HepG2 (cell line): ENCODE data around the gene LTBR. TPM values are rescaled to one million over a fixed set of nuclear protein-coding genes. Genes with fewer than 3 reads are reported as not detected.

Experiments used
- ARHGAP35 ChIP-seq: sonication (generic); formaldehyde crosslinking; IDR thresholded peaks from 2 replicates; pipeline ENCODE4 v1.9.0; 2022; ENCODE audit warnings: mild to moderate bottlenecking, inconsistent platforms, moderate library complexity, missing genetic modification reagents, borderline replicate concordance
- CCDC6 ChIP-seq: sonication (generic); formaldehyde crosslinking; IDR thresholded peaks from 2 replicates; pipeline ENCODE4 v1.8.1; 2022; ENCODE audit warnings: mild to moderate bottlenecking, missing genetic modification reagents, moderate library complexity
- FOXA3 ChIP-seq: IDR thresholded peaks from 2 replicates; pipeline ENCODE4 v1.6.1; 2016; ENCODE audit warnings: missing genetic modification reagents, missing compliant biosample characterization
- KAT7 ChIP-seq: IDR thresholded peaks from 2 replicates; pipeline ENCODE4 v1.6.1; 2018; ENCODE audit warnings: borderline replicate concordance, missing compliant biosample characterization
- MAZ ChIP-seq, 2 experiments: sonication (generic) in 1 of 2; formaldehyde crosslinking in 1 of 2; IDR thresholded peaks; 2 replicates each; pipeline versions ENCODE4 v1.5.0 to v1.6.1; 2012 to 2020; ENCODE audit warnings: low read depth in 2 of 2, mild to moderate bottlenecking in 2 of 2, borderline replicate concordance in 1 of 2, improper control_type of control experiment in 1 of 2, low read length in 1 of 2, missing genetic modification reagents in 1 of 2, moderate library complexity in 1 of 2
- NR1H2 ChIP-seq: sonication (generic); formaldehyde crosslinking; IDR thresholded peaks from 2 replicates; pipeline ENCODE4 v1.8.1; 2022; ENCODE audit warnings: low read depth, missing genetic modification reagents, borderline replicate concordance
- SIN3A ChIP-seq: IDR thresholded peaks from 2 replicates; pipeline ENCODE4 v1.6.1; 2011; ENCODE audit warnings: low read depth, mild to moderate bottlenecking, control low read depth, low read length, borderline replicate concordance
- ZMYM4 ChIP-seq: sonication (generic); formaldehyde crosslinking; IDR thresholded peaks from 2 replicates; pipeline ENCODE4 v1.8.1; 2023; ENCODE audit warnings: mild to moderate bottlenecking, missing genetic modification reagents
- ZNF282 ChIP-seq: fragments of 450-650 bp; IDR thresholded peaks from 2 replicates; pipeline ENCODE4 v1.6.1; 2018; ENCODE audit not compliant: partially characterized antibody
- ZNF292 ChIP-seq: sonication (generic); formaldehyde crosslinking; IDR thresholded peaks from 2 replicates; pipeline ENCODE4 v1.8.1; 2022; ENCODE audit warnings: mild to moderate bottlenecking, low read depth, missing genetic modification reagents, borderline replicate concordance
- ZNF460 ChIP-seq: sonication (generic); formaldehyde crosslinking; IDR thresholded peaks from 2 replicates; pipeline ENCODE4 v1.5.1; 2020; ENCODE audit warnings: missing genetic modification reagents, mild to moderate bottlenecking, borderline replicate concordance
- ZNF605 ChIP-seq: sonication (generic); formaldehyde crosslinking; IDR thresholded peaks from 2 replicates; pipeline ENCODE4 v1.8.0; 2022; ENCODE audit warnings: mild to moderate bottlenecking, missing genetic modification reagents
- ZSCAN29 ChIP-seq: sonication (generic); formaldehyde crosslinking; conservative IDR thresholded peaks from 2 replicates; pipeline ENCODE4 v1.4.0; 2020; ENCODE audit warnings: mild to moderate bottlenecking, missing genetic modification reagents
- polyA plus RNA-seq, 8 experiments: library from polyadenylated mRNA; depleted of rRNA in 3 of 8; stranded (reverse) in 7 of 8; unstranded in 1 of 8; fragments of >200 nt; fragmentation: Illumina TruSeq in 4 of 8; extraction: Trizol in 4 of 8; gene quantifications; 2 replicates each; pipeline versions ENCODE4 v1.2.1 to v1.2.3, GENCODE V29; 2011 to 2016; ENCODE audit warnings: low read depth in 4 of 8, missing spikeins in 1 of 8, mixed read lengths in 1 of 8; ENCODE audit not compliant: insufficient read depth in 1 of 8
- total RNA-seq, 5 experiments: library from RNA; depleted of rRNA; stranded (reverse); fragments of >200 nt; fragmentation: Illumina TruSeq; extraction: Trizol; gene quantifications; 2 replicates each; pipeline ENCODE4 v1.2.3, GENCODE V29; 2016; ENCODE audit warnings: low read depth in 1 of 5
- TF ChIP-seq, protein P1 (sequence below): sonication (generic); formaldehyde crosslinking; IDR thresholded peaks from 2 replicates; pipeline ENCODE4 v1.5.0; 2020; ENCODE audit warnings: mild to moderate bottlenecking, missing genetic modification reagents
- TF ChIP-seq, protein P2 (sequence below): sonication (generic); formaldehyde crosslinking; IDR thresholded peaks from 2 replicates; pipeline ENCODE4 v1.8.1; 2023; ENCODE audit warnings: mild to moderate bottlenecking, missing genetic modification reagents
- TF ChIP-seq, protein P3 (sequence below): sonication (generic); formaldehyde crosslinking; IDR thresholded peaks from 2 replicates; pipeline ENCODE4 v1.4.0; 2020; ENCODE audit warnings: missing genetic modification reagents, borderline replicate concordance
- TF ChIP-seq, protein P4 (sequence below): sonication (generic); formaldehyde crosslinking; IDR thresholded peaks from 2 replicates; pipeline ENCODE4 v1.5.0; 2020; ENCODE audit warnings: mild to moderate bottlenecking, missing genetic modification reagents, borderline replicate concordance

LTBR gene
- total and polyA plus RNA-seq, 2 of the 13 experiments (the other 11 are each of a cell fraction or from before 2014, with no cell fraction given), result 31.4 to 34.8 TPM

DNA sequence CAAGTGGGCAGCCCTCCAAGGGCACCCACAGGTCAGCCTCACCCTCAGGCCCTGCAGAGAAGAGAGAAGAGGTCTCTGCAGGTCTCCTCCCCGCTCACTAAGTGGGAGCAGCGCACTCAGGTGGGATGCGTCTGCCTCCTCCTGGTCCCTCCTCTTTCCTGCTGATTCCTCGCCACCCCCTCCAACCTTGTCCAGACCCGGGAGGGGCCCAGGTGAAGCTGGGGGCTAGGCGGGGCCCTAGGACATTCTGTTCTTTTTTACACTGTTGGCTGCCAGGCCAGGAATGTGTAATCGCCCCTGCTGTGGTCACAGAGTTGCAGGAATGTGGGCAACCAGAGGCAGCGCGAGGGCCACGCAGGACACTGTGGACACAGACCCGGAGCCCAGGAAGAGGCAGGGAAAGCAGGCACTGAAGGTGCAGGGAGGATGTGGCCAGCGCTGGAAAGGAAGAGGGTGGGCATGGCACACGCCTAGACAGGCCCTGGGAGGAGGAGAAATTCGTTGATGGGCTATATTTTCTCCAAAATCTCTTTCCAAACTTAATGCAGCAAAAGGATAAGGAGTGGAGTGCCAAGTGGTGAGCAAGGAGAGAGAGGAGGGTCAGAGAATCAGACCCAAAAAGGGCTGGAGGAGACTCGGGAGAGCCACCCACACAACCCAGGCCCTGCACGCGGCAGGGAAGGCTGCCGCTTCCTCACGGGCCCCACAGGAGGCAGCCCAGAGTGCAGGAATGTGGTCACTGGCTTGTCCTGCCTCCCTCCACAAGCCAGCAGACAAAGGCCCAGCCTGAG lies 7.7 kb upstream of the LTBR start (continued):
- TF ChIP-seq NR1H2 (CRISPR knock-in tag) (no peak), ZNF605 (CRISPR knock-in tag) (0 out of 2 replicates have a peak, but pooled peaks have one; percentile 20), CCDC6 (CRISPR knock-in tag) (peak; percentile 70; the same call in 1 of the 2 replicates), ARHGAP35 (peak; percentile 85; the same call in 1 of the 2 replicates), ZNF282 (no peak), ZMYM4 (CRISPR knock-in tag) (peak; percentile 20; the same call in 1 of the 2 replicates), ZNF292 (CRISPR knock-in tag) (no peak), MAZ (IDR thresholded peaks at IDR 0.05; ENCODE audit: borderline replicate concordance, low read depth, low read length) (no peak), MAZ (CRISPR knock-in tag; IDR thresholded peaks at IDR 0.05; ENCODE audit: low read depth) (peak; percentile 55; the same call in 1 of the 2 replicates), ZSCAN29 (CRISPR knock-in tag) (peak; percentile 59; the same call in 1 of the 2 replicates), FOXA3 (CRISPR knock-in tag) (peak; percentile 5; the same call in 1 of the 2 replicates), KAT7 (CRISPR knock-in tag) (peak; percentile 22; the same call in 1 of the 2 replicates), ZNF460 (CRISPR knock-in tag) (no peak), SIN3A (0 out of 2 replicates have a peak, but pooled peaks have one; percentile 4)
- TF ChIP-seq, protein P1, sequence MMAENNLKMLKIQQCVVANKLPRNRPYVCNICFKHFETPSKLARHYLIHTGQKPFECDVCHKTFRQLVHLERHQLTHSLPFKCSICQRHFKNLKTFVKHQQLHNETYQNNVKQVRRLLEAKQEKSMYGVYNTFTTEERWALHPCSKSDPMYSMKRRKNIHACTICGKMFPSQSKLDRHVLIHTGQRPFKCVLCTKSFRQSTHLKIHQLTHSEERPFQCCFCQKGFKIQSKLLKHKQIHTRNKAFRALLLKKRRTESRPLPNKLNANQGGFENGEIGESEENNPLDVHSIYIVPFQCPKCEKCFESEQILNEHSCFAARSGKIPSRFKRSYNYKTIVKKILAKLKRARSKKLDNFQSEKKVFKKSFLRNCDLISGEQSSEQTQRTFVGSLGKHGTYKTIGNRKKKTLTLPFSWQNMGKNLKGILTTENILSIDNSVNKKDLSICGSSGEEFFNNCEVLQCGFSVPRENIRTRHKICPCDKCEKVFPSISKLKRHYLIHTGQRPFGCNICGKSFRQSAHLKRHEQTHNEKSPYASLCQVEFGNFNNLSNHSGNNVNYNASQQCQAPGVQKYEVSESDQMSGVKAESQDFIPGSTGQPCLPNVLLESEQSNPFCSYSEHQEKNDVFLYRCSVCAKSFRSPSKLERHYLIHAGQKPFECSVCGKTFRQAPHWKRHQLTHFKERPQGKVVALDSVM (CRISPR knock-in tag), result no peak
- TF ChIP-seq, protein P2, sequence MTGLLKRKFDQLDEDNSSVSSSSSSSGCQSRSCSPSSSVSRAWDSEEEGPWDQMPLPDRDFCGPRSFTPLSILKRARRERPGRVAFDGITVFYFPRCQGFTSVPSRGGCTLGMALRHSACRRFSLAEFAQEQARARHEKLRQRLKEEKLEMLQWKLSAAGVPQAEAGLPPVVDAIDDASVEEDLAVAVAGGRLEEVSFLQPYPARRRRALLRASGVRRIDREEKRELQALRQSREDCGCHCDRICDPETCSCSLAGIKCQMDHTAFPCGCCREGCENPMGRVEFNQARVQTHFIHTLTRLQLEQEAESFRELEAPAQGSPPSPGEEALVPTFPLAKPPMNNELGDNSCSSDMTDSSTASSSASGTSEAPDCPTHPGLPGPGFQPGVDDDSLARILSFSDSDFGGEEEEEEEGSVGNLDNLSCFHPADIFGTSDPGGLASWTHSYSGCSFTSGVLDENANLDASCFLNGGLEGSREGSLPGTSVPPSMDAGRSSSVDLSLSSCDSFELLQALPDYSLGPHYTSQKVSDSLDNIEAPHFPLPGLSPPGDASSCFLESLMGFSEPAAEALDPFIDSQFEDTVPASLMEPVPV, result peak; percentile 22; the same call in 1 of the 2 replicates
- TF ChIP-seq, protein P3, sequence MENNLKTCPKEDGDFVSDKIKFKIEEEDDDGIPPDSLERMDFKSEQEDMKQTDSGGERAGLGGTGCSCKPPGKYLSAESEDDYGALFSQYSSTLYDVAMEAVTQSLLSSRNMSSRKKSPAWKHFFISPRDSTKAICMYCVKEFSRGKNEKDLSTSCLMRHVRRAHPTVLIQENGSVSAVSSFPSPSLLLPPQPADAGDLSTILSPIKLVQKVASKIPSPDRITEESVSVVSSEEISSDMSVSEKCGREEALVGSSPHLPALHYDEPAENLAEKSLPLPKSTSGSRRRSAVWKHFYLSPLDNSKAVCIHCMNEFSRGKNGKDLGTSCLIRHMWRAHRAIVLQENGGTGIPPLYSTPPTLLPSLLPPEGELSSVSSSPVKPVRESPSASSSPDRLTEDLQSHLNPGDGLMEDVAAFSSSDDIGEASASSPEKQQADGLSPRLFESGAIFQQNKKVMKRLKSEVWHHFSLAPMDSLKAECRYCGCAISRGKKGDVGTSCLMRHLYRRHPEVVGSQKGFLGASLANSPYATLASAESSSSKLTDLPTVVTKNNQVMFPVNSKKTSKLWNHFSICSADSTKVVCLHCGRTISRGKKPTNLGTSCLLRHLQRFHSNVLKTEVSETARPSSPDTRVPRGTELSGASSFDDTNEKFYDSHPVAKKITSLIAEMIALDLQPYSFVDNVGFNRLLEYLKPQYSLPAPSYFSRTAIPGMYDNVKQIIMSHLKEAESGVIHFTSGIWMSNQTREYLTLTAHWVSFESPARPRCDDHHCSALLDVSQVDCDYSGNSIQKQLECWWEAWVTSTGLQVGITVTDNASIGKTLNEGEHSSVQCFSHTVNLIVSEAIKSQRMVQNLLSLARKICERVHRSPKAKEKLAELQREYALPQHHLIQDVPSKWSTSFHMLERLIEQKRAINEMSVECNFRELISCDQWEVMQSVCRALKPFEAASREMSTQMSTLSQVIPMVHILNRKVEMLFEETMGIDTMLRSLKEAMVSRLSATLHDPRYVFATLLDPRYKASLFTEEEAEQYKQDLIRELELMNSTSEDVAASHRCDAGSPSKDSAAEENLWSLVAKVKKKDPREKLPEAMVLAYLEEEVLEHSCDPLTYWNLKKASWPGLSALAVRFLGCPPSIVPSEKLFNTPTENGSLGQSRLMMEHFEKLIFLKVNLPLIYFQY (CRISPR knock-in tag), result no peak
- TF ChIP-seq, protein P4, sequence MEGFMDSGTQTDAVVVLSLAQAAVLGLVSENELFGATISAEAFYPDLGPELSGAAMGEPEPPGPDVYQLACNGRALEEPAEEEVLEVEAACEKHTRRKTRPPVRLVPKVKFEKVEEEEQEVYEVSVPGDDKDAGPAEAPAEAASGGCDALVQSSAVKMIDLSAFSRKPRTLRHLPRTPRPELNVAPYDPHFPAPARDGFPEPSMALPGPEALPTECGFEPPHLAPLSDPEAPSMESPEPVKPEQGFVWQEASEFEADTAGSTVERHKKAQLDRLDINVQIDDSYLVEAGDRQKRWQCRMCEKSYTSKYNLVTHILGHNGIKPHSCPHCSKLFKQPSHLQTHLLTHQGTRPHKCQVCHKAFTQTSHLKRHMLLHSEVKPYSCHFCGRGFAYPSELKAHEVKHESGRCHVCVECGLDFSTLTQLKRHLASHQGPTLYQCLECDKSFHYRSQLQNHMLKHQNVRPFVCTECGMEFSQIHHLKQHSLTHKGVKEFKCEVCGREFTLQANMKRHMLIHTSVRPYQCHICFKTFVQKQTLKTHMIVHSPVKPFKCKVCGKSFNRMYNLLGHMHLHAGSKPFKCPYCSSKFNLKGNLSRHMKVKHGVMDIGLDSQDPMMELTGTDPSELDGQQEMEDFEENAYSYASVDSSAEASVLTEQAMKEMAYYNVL (CRISPR knock-in tag), result no peak
